ENCODE results near the gene ZDHHC14. TPM values are rescaled to one million over a fixed set of nuclear protein-coding genes. Genes with fewer than 3 reads are reported as not detected.
"Not testable (repeated sequence)": the region's sequence is repeated elsewhere in the genome, so short reads cannot be mapped to it uniquely, and the experiment has no call there.

Gene ZDHHC14
- total RNA-seq, 1 donor from 2014 or later = 5.1 TPM

GRCh38 chr6:157587127-157587926 lies 206.3 kb downstream of the ZDHHC14 start:
- Mint-ChIP-seq H3K36me3 (ENCODE audit: unreplicated experiment) (peaks cover 14% of the 10 kb centered on the region), H3K27ac (ENCODE audit: unreplicated experiment) (no peak overlapping the region), H3K9me3 (ENCODE audit: unreplicated experiment) (peaks cover 15% of the 10 kb centered on the region), H3K4me1 (ENCODE audit: low read depth, unreplicated experiment) (no peaks in the 10 kb centered on the region), H3K4me3 (ENCODE audit: unreplicated experiment) (no peak overlapping the region), H3K27me3 (ENCODE audit: unreplicated experiment) (peaks cover 3% of the 10 kb centered on the region)
- no peak for DNase-seq
- no peak for TF ChIP-seq CTCF (IDR thresholded peaks at IDR 0.05; ENCODE audit: partially characterized antibody, unreplicated experiment)

GRCh38 chr6:157590654-157591053 lies 209.7 kb downstream of the ZDHHC14 start:
- DNase-seq; H3K27me3 Mint-ChIP-seq (ENCODE audit: unreplicated experiment); H3K4me1 Mint-ChIP-seq (ENCODE audit: low read depth, unreplicated experiment); H3K27ac Mint-ChIP-seq (ENCODE audit: unreplicated experiment); H3K4me3 Mint-ChIP-seq (ENCODE audit: unreplicated experiment): not testable (repeated sequence)
- Mint-ChIP-seq H3K36me3 (ENCODE audit: unreplicated experiment) (peaks cover 14% of the 10 kb centered on the region), H3K9me3 (ENCODE audit: unreplicated experiment) (peaks cover 15% of the 10 kb centered on the region)

GRCh38 chr6:157592541-157592940 lies 211.6 kb downstream of the ZDHHC14 start:
- peaks cover 14% of the 10 kb centered on the region for H3K36me3 Mint-ChIP-seq (ENCODE audit: unreplicated experiment)
- peaks cover 6% of the 10 kb centered on the region for H3K27me3 Mint-ChIP-seq (ENCODE audit: unreplicated experiment)
- no peak overlapping the region for H3K4me3 Mint-ChIP-seq (ENCODE audit: unreplicated experiment)
- no peaks in the 10 kb centered on the region for H3K4me1 Mint-ChIP-seq (ENCODE audit: low read depth, unreplicated experiment)
- no peak overlapping the region for H3K27ac Mint-ChIP-seq (ENCODE audit: unreplicated experiment)
- DNase-seq = no peak
- peaks cover 11% of the 10 kb centered on the region for H3K9me3 Mint-ChIP-seq (ENCODE audit: unreplicated experiment)
- TF ChIP-seq CTCF (IDR thresholded peaks at IDR 0.05; ENCODE audit: partially characterized antibody, unreplicated experiment) = no peak

- Mint-ChIP-seq H3K27me3 (ENCODE audit: unreplicated experiment) (peaks cover 6% of the 10 kb centered on the region), H3K4me1 (ENCODE audit: low read depth, unreplicated experiment) (peaks cover 2% of the 10 kb centered on the region), H3K36me3 (ENCODE audit: unreplicated experiment) (peaks cover 14% of the 10 kb centered on the region), H3K9me3 (ENCODE audit: unreplicated experiment) (peaks cover 11% of the 10 kb centered on the region), H3K27ac (ENCODE audit: unreplicated experiment) (no peak overlapping the region), H3K4me3 (ENCODE audit: unreplicated experiment) (no peak overlapping the region)
- no peak for DNase-seq
- TF ChIP-seq CTCF (IDR thresholded peaks at IDR 0.05; ENCODE audit: partially characterized antibody, unreplicated experiment) = no peak
These were observed 212.0 kb downstream of the ZDHHC14 start for GRCh38 chr6:157592980-157593379.

- peaks cover 14% of the 10 kb centered on the region for H3K36me3 Mint-ChIP-seq (ENCODE audit: unreplicated experiment)
- H3K27me3 Mint-ChIP-seq (ENCODE audit: unreplicated experiment) = peaks cover 6% of the 10 kb centered on the region
- peaks cover 5% of the 10 kb centered on the region for H3K4me1 Mint-ChIP-seq (ENCODE audit: low read depth, unreplicated experiment)
- no peak overlapping the region for H3K4me3 Mint-ChIP-seq (ENCODE audit: unreplicated experiment)
- no peak overlapping the region for H3K27ac Mint-ChIP-seq (ENCODE audit: unreplicated experiment)
- peaks cover 11% of the 10 kb centered on the region for H3K9me3 Mint-ChIP-seq (ENCODE audit: unreplicated experiment)
- no peak for TF ChIP-seq CTCF (IDR thresholded peaks at IDR 0.05; ENCODE audit: partially characterized antibody, unreplicated experiment)
- no peak for DNase-seq
These were observed 212.6 kb downstream of the ZDHHC14 start for GRCh38 chr6:157593596-157593995.

Measured in glutamatergic neuron (in vitro differentiated cells).